OCI-LY7 (cell line): Measurements from ENCODE around the gene NEU2.

Experiments used
- EZH2phosphoT487 ChIP-seq: fragments of 200-600 bp; sonication (generic); IDR thresholded peaks from 2 replicates; pipeline ENCODE4 v1.6.1; 2018; ENCODE audit warnings: low read depth, borderline replicate concordance, mild to moderate bottlenecking, mixed run types, antibody characterized with exemption, low read length, moderate library complexity, mixed read lengths
- TF ChIP-seq, protein P1 (sequence below): fragments of 200-600 bp; sonication (generic); conservative IDR thresholded peaks from 2 replicates; pipeline ENCODE4 v1.5.1; 2014; ENCODE audit warnings: mild to moderate bottlenecking, antibody characterized with exemption, low read length, moderate library complexity, mixed read lengths

DNA sequence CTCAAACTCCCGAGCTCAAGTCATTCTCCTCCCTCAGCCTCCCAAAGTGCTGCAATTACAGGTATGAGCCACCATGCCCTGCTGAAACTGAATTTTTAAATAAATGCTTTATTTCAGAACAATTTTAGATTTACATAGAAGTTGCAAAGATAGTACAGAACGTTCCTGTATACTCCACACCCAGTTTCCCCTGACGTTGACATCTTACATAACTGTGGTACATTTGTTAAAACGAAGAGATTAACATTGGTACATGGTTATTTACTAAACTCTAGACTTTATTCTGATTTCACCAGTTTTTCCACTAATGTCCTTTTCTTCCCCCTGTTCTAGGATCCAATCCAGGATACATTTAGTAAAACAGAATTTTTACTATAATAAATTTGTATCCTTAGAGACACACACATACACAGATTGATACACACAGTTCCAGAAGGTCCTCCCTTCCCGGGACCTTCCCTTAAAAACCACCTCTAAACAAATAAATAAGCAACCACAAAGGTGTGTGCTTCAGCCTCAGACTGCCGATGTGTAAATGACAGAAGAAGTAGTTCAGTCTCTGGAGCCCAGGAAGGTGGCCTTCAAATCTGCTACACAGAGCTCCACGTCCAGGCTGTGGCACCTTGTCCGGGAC is 6.9 kb downstream of the NEU2 start:
- TF ChIP-seq, protein P1, sequence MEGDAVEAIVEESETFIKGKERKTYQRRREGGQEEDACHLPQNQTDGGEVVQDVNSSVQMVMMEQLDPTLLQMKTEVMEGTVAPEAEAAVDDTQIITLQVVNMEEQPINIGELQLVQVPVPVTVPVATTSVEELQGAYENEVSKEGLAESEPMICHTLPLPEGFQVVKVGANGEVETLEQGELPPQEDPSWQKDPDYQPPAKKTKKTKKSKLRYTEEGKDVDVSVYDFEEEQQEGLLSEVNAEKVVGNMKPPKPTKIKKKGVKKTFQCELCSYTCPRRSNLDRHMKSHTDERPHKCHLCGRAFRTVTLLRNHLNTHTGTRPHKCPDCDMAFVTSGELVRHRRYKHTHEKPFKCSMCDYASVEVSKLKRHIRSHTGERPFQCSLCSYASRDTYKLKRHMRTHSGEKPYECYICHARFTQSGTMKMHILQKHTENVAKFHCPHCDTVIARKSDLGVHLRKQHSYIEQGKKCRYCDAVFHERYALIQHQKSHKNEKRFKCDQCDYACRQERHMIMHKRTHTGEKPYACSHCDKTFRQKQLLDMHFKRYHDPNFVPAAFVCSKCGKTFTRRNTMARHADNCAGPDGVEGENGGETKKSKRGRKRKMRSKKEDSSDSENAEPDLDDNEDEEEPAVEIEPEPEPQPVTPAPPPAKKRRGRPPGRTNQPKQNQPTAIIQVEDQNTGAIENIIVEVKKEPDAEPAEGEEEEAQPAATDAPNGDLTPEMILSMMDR = no peak
- TF ChIP-seq EZH2phosphoT487 = no peak
